Heart left ventricle (tissue), 16 donors: ENCODE data around the gene FBXO5. TPM values are rescaled to one million over a fixed set of nuclear protein-coding genes. Genes with fewer than 3 reads are reported as not detected.

Source experiments
- ATAC-seq, 4 donors: fragments of 200-7000 bp; cut with Tn5 transposase; one replicate each; pipeline ENCODE4 v1.9.1; 2020 to 2022; ENCODE audit warnings: moderate library complexity in 4 of 4, mild to moderate bottlenecking in 3 of 4, moderate number of reproducible peaks in 1 of 4
- DNase-seq, 5 donors: peaks; one replicate each; pipeline ENCODE4 v3.0.0-alpha.2; 2020
- H3K27ac ChIP-seq, 12 donors: fragments of 200-600 bp; sonication (generic) in 4 of 12; one replicate each; pipeline versions ENCODE4 v1.5.0 to v1.8.0; 2016 to 2022; ENCODE audit warnings: mild to moderate bottlenecking in 2 of 12
- H3K27me3 ChIP-seq, 9 donors: fragments of 200-600 bp; sonication (generic) in 2 of 9; one replicate each; pipeline versions ENCODE4 v1.5.1 to v1.8.0; 2016 to 2022; ENCODE audit warnings: mild to moderate bottlenecking in 3 of 9
- H3K36me3 ChIP-seq, 9 donors: fragments of 200-600 bp; sonication (generic) in 2 of 9; one replicate each; pipeline versions ENCODE4 v1.5.0 to v1.8.0; 2018 to 2022; ENCODE audit warnings: mild to moderate bottlenecking in 2 of 9
- H3K4me1 ChIP-seq, 12 donors: fragments of 200-600 bp; sonication (generic) in 4 of 12; one replicate each; pipeline versions ENCODE4 v1.5.0 to v1.8.0; 2016 to 2022; ENCODE audit warnings: mild to moderate bottlenecking in 3 of 12
- H3K4me3 ChIP-seq, 12 donors: fragments of 200-600 bp; sonication (generic) in 4 of 12; one replicate each; pipeline versions ENCODE4 v1.5.0 to v1.8.0; 2017 to 2022; ENCODE audit warnings: mild to moderate bottlenecking in 9 of 12, moderate library complexity in 4 of 12
- H3K9me3 ChIP-seq, 12 donors: fragments of 200-600 bp; sonication (generic) in 4 of 12; one replicate each; pipeline versions ENCODE4 v1.5.0 to v1.8.0; 2016 to 2022; ENCODE audit warnings: mild to moderate bottlenecking in 1 of 12
- POLR2A ChIP-seq, 2 donors: fragments of 450-650 bp; IDR thresholded peaks; one replicate each; pipeline ENCODE4 v1.6.1; 2017; ENCODE audit warnings: antibody characterized with exemption in 2 of 2, mild to moderate bottlenecking in 2 of 2, moderate library complexity in 2 of 2
- WGBS, 4 donors: extraction: QIAGEN DNeasy Blood & Tissue Kit in 2 of 4; methylation state at CpG; one replicate each; pipeline versions ENCODE4 v1.1.5 to v1.1.7; 2013 to 2018; 5-methylcytosine and 5-hydroxymethylcytosine counted together
- intact Hi-C, 10 donors: fragments of 100-400 bp; cut with DNase I; formaldehyde crosslinking; loops; one replicate each; pipeline versions ENCODE4 v1.11.1 to v1.14.2; 2022
- polyA plus RNA-seq, 2 donors: library from polyadenylated mRNA; stranded (reverse); fragments of 200-250 nt; gene quantifications; one replicate each; pipeline ENCODE4 v1.2.3, GENCODE V29; 2013
- total RNA-seq, 9 donors: library from RNA; depleted of rRNA in 2 of 9; stranded (reverse); fragments of >200 nt in 2 of 9; fragmentation: NEBNext Ultra II Directional in 3 of 9; extraction: Animal tissue kit (Norgen Biotek cat#: 25700) in 3 of 9; gene quantifications; one replicate each; pipeline versions ENCODE4 v1.1.0 to v1.2.4, GENCODE V29; 2016 to 2023
- TF ChIP-seq, protein P1 (sequence below), 12 donors: fragments of 200-600 bp; sonication (generic) in 4 of 12; IDR thresholded peaks; one replicate each; pipeline versions ENCODE4 v1.5.0 to v1.8.0; 2018 to 2022; ENCODE audit warnings: antibody characterized with exemption in 12 of 12, mild to moderate bottlenecking in 5 of 12
- donor health status: ischemic (EF 13 %, LVEDD 7.1; RV severe dilation, severe dysfunction).
- donor health status: healthy with polysubstance abuse.
- donor health status: DM: no; HTN: yes; CAD: no.
- donor health status: DM: no; HTN: no; CAD: no.
- donor health status: ischemic (EF 25% LVEDD 6.9; RV normal size, moderate dysfunction).
- donor health status: ischemic (EF 25% LVEDD 5.7; RV mildly dilated, moderate dysfunction).
- donor health status: healthy.
- donor health status: DM: yes; HTN: yes; CAD: no.
- donor health status: ischemic (EF 35%, LVEDD 5.7; RV mildly dilated, moderate dysfunction).
- donor health status: nonischemic (EF 11% LVEDD 7.7; RV severe dilation, severe dysfunction).
- donor health status: DM: yes; HTN: yes; CAD: no.
- donor health status: PGD.
- donor health status: ischemic (EF 29% LVEDD 5.4; RV normal size, mild dysfunction).
- donor health status: nonischemic (EF 23%, LVEDD 6.1; RV moderate dilation, normal function).

The FBXO5 gene
- total and polyA plus RNA-seq, 11 donors: 0.65 to 5.1 (median 1.7) TPM

DNA sequence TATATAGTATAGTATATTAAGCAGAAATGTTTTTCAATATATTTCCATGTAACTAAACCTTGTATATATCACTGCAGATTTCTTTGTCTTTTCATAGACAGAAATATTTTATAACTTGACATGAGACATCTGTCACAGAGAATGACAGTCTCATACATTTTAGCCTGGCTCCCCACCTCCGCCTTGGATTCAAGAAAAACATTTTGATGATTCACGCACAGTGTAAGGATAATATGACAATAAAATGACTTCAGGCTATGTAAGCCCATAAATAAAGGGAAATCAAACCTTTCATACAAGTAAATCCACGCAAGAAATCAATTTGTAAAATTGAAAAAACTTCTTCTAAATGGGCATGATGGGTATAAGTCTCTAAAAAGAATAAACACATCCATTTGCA lies 36.4 kb downstream of the FBXO5 start:
- 83 to 89% (median 87%) methylated on average over 3 of the region's 3 CpGs for WGBS, 4 donors
- H3K36me3 ChIP-seq: no peaks in the 10 kb centered on the region
- no peak for DNase-seq
- H3K4me1 ChIP-seq: peaks cover 0 to 8% (median 0%) of the 10 kb centered on the region in 12 donors
- TF ChIP-seq, protein P1, sequence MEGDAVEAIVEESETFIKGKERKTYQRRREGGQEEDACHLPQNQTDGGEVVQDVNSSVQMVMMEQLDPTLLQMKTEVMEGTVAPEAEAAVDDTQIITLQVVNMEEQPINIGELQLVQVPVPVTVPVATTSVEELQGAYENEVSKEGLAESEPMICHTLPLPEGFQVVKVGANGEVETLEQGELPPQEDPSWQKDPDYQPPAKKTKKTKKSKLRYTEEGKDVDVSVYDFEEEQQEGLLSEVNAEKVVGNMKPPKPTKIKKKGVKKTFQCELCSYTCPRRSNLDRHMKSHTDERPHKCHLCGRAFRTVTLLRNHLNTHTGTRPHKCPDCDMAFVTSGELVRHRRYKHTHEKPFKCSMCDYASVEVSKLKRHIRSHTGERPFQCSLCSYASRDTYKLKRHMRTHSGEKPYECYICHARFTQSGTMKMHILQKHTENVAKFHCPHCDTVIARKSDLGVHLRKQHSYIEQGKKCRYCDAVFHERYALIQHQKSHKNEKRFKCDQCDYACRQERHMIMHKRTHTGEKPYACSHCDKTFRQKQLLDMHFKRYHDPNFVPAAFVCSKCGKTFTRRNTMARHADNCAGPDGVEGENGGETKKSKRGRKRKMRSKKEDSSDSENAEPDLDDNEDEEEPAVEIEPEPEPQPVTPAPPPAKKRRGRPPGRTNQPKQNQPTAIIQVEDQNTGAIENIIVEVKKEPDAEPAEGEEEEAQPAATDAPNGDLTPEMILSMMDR (IDR thresholded peaks at IDR 0.05): no peak
- no peak for TF ChIP-seq POLR2A (IDR thresholded peaks at IDR 0.05)
- no peaks in the 10 kb centered on the region for H3K9me3 ChIP-seq
- H3K27ac ChIP-seq: no peak overlapping the region
- no peak for ATAC-seq
- intact Hi-C loops: loop anchor here in 6 of 10 donors (2.0 to 10.0 kb wide), 5 partner anchors 82 to 394 kb away; no protein-coding TSS in a partner anchor
- H3K4me3 ChIP-seq: no peak overlapping the region
- H3K27me3 ChIP-seq: peaks cover 0 to 14% (median 0%) of the 10 kb centered on the region in 9 donors

DNA sequence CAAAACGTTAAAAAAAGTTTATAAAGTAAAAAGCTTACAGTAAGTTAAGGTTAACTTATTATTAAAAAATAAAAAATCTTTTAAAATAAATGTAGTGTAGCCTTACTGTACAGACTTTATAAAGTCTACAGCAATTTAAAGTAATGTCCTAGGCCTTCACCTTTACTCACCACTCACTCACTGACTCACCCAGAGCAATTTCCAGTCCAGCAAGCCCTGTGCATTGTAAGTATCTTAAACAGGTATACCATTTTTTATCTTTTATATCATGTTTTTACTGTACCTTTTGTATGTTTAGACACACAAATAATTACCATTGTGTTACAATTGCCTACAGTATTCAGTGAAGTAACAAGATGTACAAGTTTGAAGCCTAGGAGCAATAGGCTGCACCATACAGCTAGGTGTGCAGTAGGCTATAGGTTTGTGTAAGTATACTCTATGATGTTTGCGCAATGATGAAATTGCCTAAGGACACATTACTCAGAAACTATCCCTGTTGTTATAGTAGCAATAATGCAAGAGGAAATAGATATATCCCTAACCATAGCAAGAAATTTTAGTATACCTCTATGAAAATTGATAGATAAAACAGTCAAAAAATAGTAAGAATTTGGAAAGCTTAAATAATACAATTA lies 39.5 kb downstream of the FBXO5 start:
- H3K27ac ChIP-seq: no peak overlapping the region
- H3K27me3 ChIP-seq: peaks cover 0 to 5% (median 0%) of the 10 kb centered on the region in 9 donors
- DNase-seq: no peak
- ATAC-seq: no peak
- H3K9me3 ChIP-seq: no peaks in the 10 kb centered on the region
- no peak overlapping the region for H3K4me3 ChIP-seq
- intact Hi-C loops: loop anchor here in 1 of 10 donors (10.0 kb wide), 1 partner anchor 389 kb away; no protein-coding TSS in a partner anchor
- H3K36me3 ChIP-seq: no peaks in the 10 kb centered on the region
- TF ChIP-seq, protein P1 (IDR thresholded peaks at IDR 0.05): no peak
- no peak for TF ChIP-seq POLR2A (IDR thresholded peaks at IDR 0.05)
- 84 to 87% (median 84%) methylated on average over 2 of the region's 2 CpGs for WGBS, 4 donors
- H3K4me1 ChIP-seq: peaks cover 0 to 6% (median 0%) of the 10 kb centered on the region in 12 donors

DNA sequence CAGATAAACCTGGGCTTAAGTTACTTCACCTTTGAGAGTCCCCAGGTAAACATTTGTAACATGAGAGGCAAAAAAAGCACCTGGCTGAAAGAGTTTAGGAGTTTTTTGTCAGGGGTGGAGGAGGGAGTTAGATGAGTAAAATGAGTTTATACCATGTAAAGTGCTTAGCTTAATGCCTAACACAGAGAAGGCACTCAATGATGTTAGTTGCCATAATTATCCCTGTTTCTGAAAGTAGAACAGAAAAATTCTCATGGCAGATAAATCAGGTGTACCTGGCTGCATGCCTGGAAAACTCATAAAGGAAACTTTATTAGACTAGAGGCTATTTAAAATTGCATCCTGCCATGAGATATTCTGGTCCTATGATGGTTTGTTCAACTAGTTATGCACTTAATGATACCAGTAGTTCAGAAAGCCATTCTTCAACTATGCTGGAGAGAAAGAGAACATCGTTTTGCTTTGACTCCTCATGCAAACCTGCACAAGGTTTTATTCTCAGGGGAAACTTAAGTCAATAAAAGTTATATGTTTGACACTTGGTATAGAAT lies 40.4 kb downstream of the FBXO5 start:
- no peak for TF ChIP-seq POLR2A (IDR thresholded peaks at IDR 0.05)
- TF ChIP-seq, protein P1 (IDR thresholded peaks at IDR 0.05): no peak
- intact Hi-C loops: loop anchor here in 1 of 10 donors (10.0 kb wide), 1 partner anchor 388 kb away; no protein-coding TSS in a partner anchor
- H3K27ac ChIP-seq: peak overlapping the region in 1 of 12 donors; percentile 54
- peaks cover 0 to 5% (median 0%) of the 10 kb centered on the region in 9 donors for H3K27me3 ChIP-seq
- H3K36me3 ChIP-seq: no peaks in the 10 kb centered on the region
- DNase-seq (peak in 1 of 5 donors; percentile 12), ATAC-seq (peak in 2 of 4 donors; percentile 42 to 69)
- WGBS, 4 donors: 29 to 74% (median 48%) methylated on average over 1 of the region's 1 CpG
- no peaks in the 10 kb centered on the region for H3K4me1 ChIP-seq
- H3K9me3 ChIP-seq: no peaks in the 10 kb centered on the region
- no peak overlapping the region for H3K4me3 ChIP-seq

DNA sequence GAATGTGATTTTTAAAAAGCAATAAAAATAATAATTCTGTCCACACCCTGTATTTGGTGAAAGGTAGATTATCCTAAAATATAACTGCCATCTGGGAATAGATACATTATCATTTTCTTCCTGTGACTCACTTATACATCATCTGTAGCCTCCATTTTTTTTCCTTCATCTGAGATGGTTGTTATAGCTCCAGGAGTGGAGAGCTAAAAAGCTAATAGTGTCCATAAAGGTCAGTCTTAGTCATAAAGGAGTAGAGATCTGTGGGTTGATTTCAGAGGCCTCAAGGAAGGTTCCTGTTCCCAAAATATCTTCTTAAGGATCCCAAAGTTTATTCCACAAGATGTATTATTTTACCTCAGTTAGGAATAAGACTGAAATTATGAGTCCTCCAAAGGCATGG lies 41.1 kb downstream of the FBXO5 start:
- no peak for ATAC-seq
- Histone ChIP-seq H3K9me3 (no peaks in the 10 kb centered on the region), H3K27ac (no peak overlapping the region), H3K4me1 (no peaks in the 10 kb centered on the region), H3K27me3 (peaks cover 0 to 5% (median 0%) of the 10 kb centered on the region in 9 donors), H3K4me3 (no peak overlapping the region), H3K36me3 (no peaks in the 10 kb centered on the region)
- intact Hi-C loops: loop anchor here in 1 of 10 donors (10.0 kb wide), 1 partner anchor 387 kb away; no protein-coding TSS in a partner anchor
- no peak for DNase-seq
- TF ChIP-seq, protein P1 (IDR thresholded peaks at IDR 0.05): no peak
- no peak for TF ChIP-seq POLR2A (IDR thresholded peaks at IDR 0.05)
